Measurements from ENCODE around the gene CIZ1.
A peak's percentile ranks its signal among the peaks of the same experiment; 100 is the strongest.

The CIZ1 gene

GRCh38 chr9:128216781-128217553 lies 25.6 kb upstream of the CIZ1 start:
- TF ChIP-seq CTCF (IDR thresholded peaks at IDR 0.05; ENCODE audit: extremely low read depth, missing control alignments): peak; percentile 3

DNA sequence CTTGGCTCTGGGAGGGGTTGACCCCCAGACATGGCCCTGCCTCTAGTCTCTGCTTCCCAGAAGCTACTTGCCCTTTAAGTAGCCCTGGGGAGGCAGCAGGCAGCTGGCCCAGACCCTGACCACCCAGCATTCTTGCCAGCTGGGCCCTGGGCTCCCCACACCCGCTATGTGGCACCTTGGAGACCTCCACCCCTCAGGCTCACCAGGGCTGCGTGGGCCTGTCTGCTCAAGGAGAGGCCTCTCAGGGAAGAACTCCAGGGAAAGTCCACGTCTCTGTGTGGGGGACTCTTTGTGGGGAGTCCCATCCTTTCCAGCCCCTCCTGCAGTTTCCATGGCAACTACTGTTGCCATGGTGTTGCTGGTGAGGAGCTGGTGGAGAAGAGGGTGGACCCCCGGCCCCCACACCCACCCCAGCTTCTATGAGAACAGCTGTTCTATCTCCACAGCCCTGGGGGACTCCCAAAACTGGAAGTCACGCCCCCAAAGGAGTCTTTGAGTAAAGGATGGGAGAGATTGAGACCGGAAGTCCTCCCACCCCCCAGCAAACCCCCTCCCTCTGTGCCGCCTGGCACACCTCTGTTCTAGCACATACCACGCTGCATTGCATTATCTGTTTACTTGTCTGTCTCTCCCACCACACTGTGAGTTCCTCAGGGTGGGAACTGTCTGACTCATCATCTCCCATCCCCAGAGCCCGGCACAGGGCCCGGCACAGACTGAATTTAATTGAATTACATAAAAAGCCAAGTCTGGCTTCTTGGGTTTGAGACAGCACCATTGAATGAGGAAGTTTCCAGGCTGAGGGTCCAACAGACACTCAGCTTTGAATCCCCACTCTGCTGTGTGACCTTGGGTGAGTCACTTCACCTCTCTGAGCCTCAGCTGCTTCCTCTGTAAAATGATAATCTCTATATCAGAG lies 24.4 kb upstream of the CIZ1 start:
- DNase-seq (ENCODE audit: low spot score): peak; percentile 56
- no peak for TF ChIP-seq CTCF (IDR thresholded peaks at IDR 0.05; ENCODE audit: extremely low read depth, missing control alignments)

More at GRCh38 chr9:128216781-128217553, 25.6 kb upstream of the CIZ1 start:
- DNase-seq (ENCODE audit: low spot score): no peak

DNA sequence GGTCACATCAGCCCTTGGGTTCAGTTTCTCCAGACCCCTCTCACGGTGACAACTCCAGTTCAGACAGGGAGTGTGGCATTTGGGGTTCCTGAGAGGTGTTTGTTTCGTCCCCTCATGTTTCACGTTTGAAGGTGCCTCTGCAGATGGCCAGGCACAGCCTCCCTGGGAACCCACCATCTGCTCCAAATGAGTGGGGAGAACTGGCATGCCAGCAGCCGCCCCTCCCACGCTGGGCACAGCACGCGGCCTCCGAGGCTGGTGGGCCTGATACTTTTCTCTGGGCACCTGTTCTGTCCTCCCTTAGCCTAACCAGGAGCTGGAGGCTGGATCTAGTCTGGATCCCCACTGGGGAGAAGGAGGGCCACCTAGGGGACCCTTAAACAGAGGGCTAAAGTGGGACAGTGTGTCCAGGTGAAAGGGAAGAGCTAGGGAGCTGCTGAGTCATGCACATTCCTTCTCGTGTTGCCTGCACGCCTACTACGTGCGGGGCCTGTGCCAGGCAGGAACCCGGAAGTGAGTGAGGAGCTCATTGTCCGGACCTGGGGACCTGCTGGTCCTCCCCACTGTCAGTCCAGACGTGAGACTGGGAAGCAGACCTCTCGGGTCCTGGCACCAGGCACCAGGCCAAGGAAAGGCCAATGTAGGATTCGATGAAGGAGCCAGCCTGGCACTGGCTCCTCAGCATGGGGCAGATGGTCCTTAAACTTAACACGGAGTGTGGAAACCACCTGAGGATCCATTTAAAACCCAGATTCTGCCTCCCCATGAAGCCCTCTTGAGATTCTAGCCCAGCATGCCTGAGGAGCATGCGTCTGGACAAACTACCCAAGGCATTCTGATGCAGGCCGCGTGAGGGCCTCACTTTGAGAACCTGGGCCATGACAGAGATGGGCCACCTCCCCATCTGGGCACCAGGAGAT lies 23.5 kb upstream of the CIZ1 start:
- TF ChIP-seq CTCF (IDR thresholded peaks at IDR 0.05; ENCODE audit: extremely low read depth, missing control alignments): no peak
- DNase-seq (ENCODE audit: low spot score): no peak

DNA sequence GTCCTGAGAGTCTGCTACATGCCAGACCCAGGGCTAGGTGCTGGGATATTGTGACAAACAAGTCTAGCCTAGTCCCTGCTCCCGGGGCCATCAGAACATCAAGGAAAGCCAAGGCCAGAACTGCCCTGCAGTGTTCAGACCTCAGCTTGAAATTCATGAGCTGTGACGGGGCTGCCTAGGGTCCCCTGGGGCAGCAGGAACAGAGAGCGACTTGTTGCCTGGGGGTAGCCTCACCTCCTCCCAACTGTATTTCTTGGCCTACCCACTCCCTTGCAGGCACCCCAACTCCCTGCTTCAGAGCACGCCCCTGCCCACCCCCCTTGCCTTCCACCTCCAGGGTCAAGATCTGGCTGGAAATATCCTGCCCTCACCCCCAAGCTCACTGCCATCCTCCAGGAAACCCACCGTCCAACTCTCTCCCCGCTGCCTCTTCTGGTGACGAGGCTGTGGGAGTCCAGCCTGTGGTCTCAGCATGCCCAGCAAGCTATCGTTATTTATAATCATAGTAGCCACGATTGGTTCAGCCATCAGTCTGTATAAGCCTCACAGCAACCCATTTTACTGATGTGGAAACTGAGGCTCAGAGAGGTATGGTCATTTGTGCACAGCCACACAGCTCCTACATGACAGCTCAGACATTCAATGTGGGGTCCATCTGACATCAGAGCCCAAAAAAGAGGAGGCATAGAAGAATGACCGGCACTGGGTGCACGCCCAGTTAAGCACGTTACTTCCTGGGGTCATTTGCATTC lies 22.6 kb upstream of the CIZ1 start:
- TF ChIP-seq CTCF (IDR thresholded peaks at IDR 0.05; ENCODE audit: extremely low read depth, missing control alignments): no peak
- no peak for DNase-seq (ENCODE audit: low spot score)

- TF ChIP-seq CTCF (IDR thresholded peaks at IDR 0.05; ENCODE audit: extremely low read depth, missing control alignments): no peak
- no peak for DNase-seq (ENCODE audit: low spot score)
These were observed 20.6 kb upstream of the CIZ1 start for GRCh38 chr9:128211981-128212281.

GRCh38 chr9:128211186-128211980 lies 20.0 kb upstream of the CIZ1 start:
- TF ChIP-seq CTCF (IDR thresholded peaks at IDR 0.05; ENCODE audit: extremely low read depth, missing control alignments): no peak
- DNase-seq (ENCODE audit: low spot score): no peak

All from GM20000 (cell line).